Loucy (cell line): Measurements from ENCODE around the gene RNASE8.

Source experiments
- H2AFZ ChIP-seq: fragments of 200-600 bp; sonication (generic); 2 replicates; pipeline ENCODE4 v1.6.0; 2016; ENCODE audit warnings: antibody characterized with exemption, mild to moderate bottlenecking, low read length, moderate library complexity
- H3F3A ChIP-seq: fragments of 200-600 bp; 2 replicates; pipeline ENCODE4 v1.6.0; 2016; ENCODE audit warnings: antibody characterized with exemption, low read depth, mild to moderate bottlenecking
- H3K27me3 ChIP-seq: fragments of 200-600 bp; sonication (generic); 2 replicates; pipeline ENCODE4 v1.6.1; 2014; ENCODE audit warnings: low read length, mild to moderate bottlenecking; ENCODE audit not compliant: insufficient read depth, poor library complexity, severe bottlenecking
- H3K36me3 ChIP-seq: fragments of 200-600 bp; sonication (generic); 2 replicates; pipeline ENCODE4 v1.6.1; 2016; ENCODE audit warnings: low read length; ENCODE audit not compliant: insufficient read depth
- H3K4me1 ChIP-seq: fragments of 200-600 bp; sonication (generic); 2 replicates; pipeline ENCODE4 v1.5.1; 2014; ENCODE audit warnings: low read length, mild to moderate bottlenecking; ENCODE audit not compliant: insufficient read depth, poor library complexity, severe bottlenecking
- H3K4me2 ChIP-seq: fragments of 200-600 bp; sonication (generic); 2 replicates; pipeline ENCODE4 v1.6.0; 2014; ENCODE audit warnings: antibody characterized with exemption, low read length, low read depth, mild to moderate bottlenecking; ENCODE audit not compliant: poor library complexity, severe bottlenecking
- H3K4me3 ChIP-seq: fragments of 200-600 bp; sonication (generic); 2 replicates; pipeline ENCODE4 v1.5.1; 2014; ENCODE audit warnings: low read length, mild to moderate bottlenecking, mixed read lengths; ENCODE audit not compliant: poor library complexity, severe bottlenecking
- H3K79me2 ChIP-seq: fragments of 200-600 bp; sonication (generic); 2 replicates; pipeline ENCODE4 v1.6.1; 2014; ENCODE audit warnings: low read length; ENCODE audit not compliant: insufficient read depth
- H3K9ac ChIP-seq: fragments of 200-600 bp; sonication (generic); 2 replicates; pipeline ENCODE4 v1.6.0; 2014; ENCODE audit warnings: mild to moderate bottlenecking, low read depth, low read length, moderate library complexity; ENCODE audit not compliant: poor library complexity, severe bottlenecking
- H3K9me2 ChIP-seq: fragments of 200-600 bp; sonication (generic); replicated peaks from 2 replicates; pipeline ENCODE4 v1.6.1; 2016; ENCODE audit warnings: low read depth, low read length, mixed read lengths
- H3K9me3 ChIP-seq: fragments of 200-600 bp; sonication (generic); 2 replicates; pipeline ENCODE4 v1.6.1; 2014; ENCODE audit warnings: mild to moderate bottlenecking, antibody characterized with exemption, low read length, low read depth; ENCODE audit not compliant: insufficient read depth
- H4K20me1 ChIP-seq: fragments of 200-600 bp; sonication (generic); 2 replicates; pipeline ENCODE4 v1.6.0; 2014; ENCODE audit warnings: antibody characterized with exemption, low read length, mild to moderate bottlenecking; ENCODE audit not compliant: insufficient read depth, poor library complexity, severe bottlenecking
- CTCF ChIP-seq: fragments of 200-600 bp; sonication (generic); conservative IDR thresholded peaks from 2 replicates; pipeline ENCODE4 v1.5.1; 2014; ENCODE audit warnings: mild to moderate bottlenecking, antibody characterized with exemption, low read length
- EZH2phosphoT487 ChIP-seq: fragments of 200-600 bp; IDR thresholded peaks from 2 replicates; pipeline ENCODE4 v1.6.1; 2018; ENCODE audit warnings: antibody characterized with exemption, mild to moderate bottlenecking, moderate library complexity, borderline replicate concordance

RNASE8 gene

GRCh38 chr14:21060614-21061346 lies 3.2 kb downstream of the RNASE8 start:
- no peaks in the 10 kb centered on the region for H3K4me1 ChIP-seq
- H4K20me1 ChIP-seq, result no peaks in the 10 kb centered on the region

GRCh38 chr14:21061347-21061668 lies 3.7 kb downstream of the RNASE8 start:
- Histone ChIP-seq H3K79me2 (no peaks in the 10 kb centered on the region), H2AFZ (no peak overlapping the region), H3F3A (no peaks in the 10 kb centered on the region), H3K4me2 (no peak overlapping the region), H3K4me1 (no peaks in the 10 kb centered on the region), H3K9ac (no peak overlapping the region), H3K4me3 (no peak overlapping the region), H3K9me2 (no peaks in the 10 kb centered on the region), H3K36me3 (no peaks in the 10 kb centered on the region), H3K27me3 (no peaks in the 10 kb centered on the region), H4K20me1 (no peaks in the 10 kb centered on the region), H3K9me3 (no peaks in the 10 kb centered on the region)
- TF ChIP-seq CTCF, result no peak
- no peak for TF ChIP-seq EZH2phosphoT487

More at GRCh38 chr14:21060614-21061346, 3.2 kb downstream of the RNASE8 start:
- Histone ChIP-seq H3K79me2 (no peaks in the 10 kb centered on the region), H3K9me2 (no peaks in the 10 kb centered on the region), H3F3A (no peaks in the 10 kb centered on the region), H2AFZ (no peak overlapping the region), H3K9ac (no peak overlapping the region), H3K4me2 (no peak overlapping the region), H3K27me3 (no peaks in the 10 kb centered on the region), H3K4me3 (no peak overlapping the region), H3K9me3 (no peaks in the 10 kb centered on the region), H3K36me3 (no peaks in the 10 kb centered on the region)
- TF ChIP-seq CTCF (no peak), EZH2phosphoT487 (no peak)

- H3K4me1 ChIP-seq, result no peaks in the 10 kb centered on the region
- no peaks in the 10 kb centered on the region for H3F3A ChIP-seq
- no peak overlapping the region for H3K9ac ChIP-seq
- H2AFZ ChIP-seq, result no peak overlapping the region
- H3K9me3 ChIP-seq, result no peaks in the 10 kb centered on the region
- no peak overlapping the region for H3K4me2 ChIP-seq
- H3K36me3 ChIP-seq, result no peaks in the 10 kb centered on the region
- H3K4me3 ChIP-seq, result no peak overlapping the region
- no peaks in the 10 kb centered on the region for H3K9me2 ChIP-seq
- no peaks in the 10 kb centered on the region for H4K20me1 ChIP-seq
- TF ChIP-seq CTCF (no peak), EZH2phosphoT487 (no peak)
- no peaks in the 10 kb centered on the region for H3K27me3 ChIP-seq
- H3K79me2 ChIP-seq, result no peaks in the 10 kb centered on the region
Observed at GRCh38 chr14:21063479-21063878, 5.9 kb downstream of the RNASE8 start.
